Measurements from ENCODE around the gene TFF2.

TFF2 gene

GRCh38 chr21:42305707-42306147 lies 45.1 kb downstream of the TFF2 start:
- DNase-seq: no peak

- no peak for DNase-seq
Observed at GRCh38 chr21:42304556-42305454, 46.0 kb downstream of the TFF2 start.

GRCh38 chr21:42303443-42303842 lies 47.4 kb downstream of the TFF2 start:
- no peak for DNase-seq

GRCh38 chr21:42302794-42303193 lies 48.0 kb downstream of the TFF2 start:
- DNase-seq: no peak

GRCh38 chr21:42302076-42302650 lies 48.6 kb downstream of the TFF2 start:
- DNase-seq: peak in 1 of 14 donors; percentile 9

- DNase-seq: no peak
Observed at GRCh38 chr21:42301371-42302075, 49.3 kb downstream of the TFF2 start.

- DNase-seq: no peak
Observed at GRCh38 chr21:42300956-42301355, 49.8 kb downstream of the TFF2 start.

- DNase-seq: no peak
Observed at GRCh38 chr21:42300045-42300583, 50.7 kb downstream of the TFF2 start.

GRCh38 chr21:42299324-42300044 lies 51.3 kb downstream of the TFF2 start:
- DNase-seq: no peak

GRCh38 chr21:42298657-42299056 lies 52.1 kb downstream of the TFF2 start:
- no peak for DNase-seq

GRCh38 chr21:42298237-42298636 lies 52.6 kb downstream of the TFF2 start:
- DNase-seq: no peak

GRCh38 chr21:42297377-42297776 lies 53.4 kb downstream of the TFF2 start:
- no peak for DNase-seq

- no peak for DNase-seq
Observed at GRCh38 chr21:42296501-42296900, 54.3 kb downstream of the TFF2 start.

Measured in C1 segment of cervical spinal cord (tissue), 14 donors.